ENCODE results near the gene EPHA4. TPM values are rescaled to one million over a fixed set of nuclear protein-coding genes. Genes with fewer than 3 reads are reported as not detected.
A peak's percentile ranks its signal among the peaks of the same experiment; 100 is the strongest.

EPHA4 gene
- total RNA-seq, 3 donors from 2014 or later, result 21.4 to 36.8 (median 21.9) TPM

- Histone ChIP-seq H3K4me3 (no peak overlapping the region), H3K36me3 (ENCODE audit: low read depth) (no peaks in the 10 kb centered on the region), H3K9me3 (no peaks in the 10 kb centered on the region), H3K4me1 (ENCODE audit: low read depth) (no peaks in the 10 kb centered on the region)
- no peak for TF ChIP-seq CTCF (IDR thresholded peaks at IDR 0.05)
- no peak for DNase-seq
- ATAC-seq, result no peak
- intact Hi-C loops (cut with DNase I, micrococcal nuclease), result no loop called here
Measured at GRCh38 chr2:221495731-221496130, 76.4 kb downstream of the EPHA4 start.

- peak; percentile 76 for ATAC-seq
Measured at GRCh38 chr2:221494556-221494955, 77.5 kb downstream of the EPHA4 start.

DNA sequence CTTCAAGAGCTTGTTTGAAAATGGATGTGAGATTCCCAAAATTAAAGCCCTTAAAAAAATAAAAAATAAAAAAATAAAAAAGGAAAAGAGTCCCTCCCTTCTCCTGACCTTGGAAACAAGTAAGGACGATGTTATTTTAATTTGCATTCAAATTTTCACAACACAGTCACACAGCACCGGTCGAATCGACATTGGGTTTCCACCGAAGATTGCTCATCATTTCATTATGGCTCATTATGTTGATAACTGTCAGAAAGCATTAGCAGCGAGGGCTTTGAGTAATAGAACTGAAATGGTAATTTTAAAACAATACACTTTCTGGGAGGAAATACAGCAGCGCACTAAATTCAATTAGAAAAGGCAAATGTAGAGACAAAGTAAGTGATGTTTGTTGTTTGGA is 78.7 kb downstream of the EPHA4 start:
- DNase-seq (no peak), ATAC-seq (no peak)
- Histone ChIP-seq H3K4me3 (no peak overlapping the region), H3K36me3 (ENCODE audit: low read depth) (no peaks in the 10 kb centered on the region), H3K9me3 (no peaks in the 10 kb centered on the region), H3K4me1 (ENCODE audit: low read depth) (no peaks in the 10 kb centered on the region)
- no peak for TF ChIP-seq CTCF (IDR thresholded peaks at IDR 0.05)
- intact Hi-C loops (cut with DNase I, micrococcal nuclease), result no loop called here

More at GRCh38 chr2:221494556-221494955, 77.5 kb downstream of the EPHA4 start:
- no peaks in the 10 kb centered on the region for H3K4me1 ChIP-seq (ENCODE audit: low read depth)
- no peak for TF ChIP-seq CTCF (IDR thresholded peaks at IDR 0.05)
- DNase-seq, result no peak
- H3K9me3 ChIP-seq, result no peaks in the 10 kb centered on the region
- no peaks in the 10 kb centered on the region for H3K36me3 ChIP-seq (ENCODE audit: low read depth)
- intact Hi-C loops (cut with DNase I, micrococcal nuclease), result no loop called here
- no peak overlapping the region for H3K4me3 ChIP-seq

DNA sequence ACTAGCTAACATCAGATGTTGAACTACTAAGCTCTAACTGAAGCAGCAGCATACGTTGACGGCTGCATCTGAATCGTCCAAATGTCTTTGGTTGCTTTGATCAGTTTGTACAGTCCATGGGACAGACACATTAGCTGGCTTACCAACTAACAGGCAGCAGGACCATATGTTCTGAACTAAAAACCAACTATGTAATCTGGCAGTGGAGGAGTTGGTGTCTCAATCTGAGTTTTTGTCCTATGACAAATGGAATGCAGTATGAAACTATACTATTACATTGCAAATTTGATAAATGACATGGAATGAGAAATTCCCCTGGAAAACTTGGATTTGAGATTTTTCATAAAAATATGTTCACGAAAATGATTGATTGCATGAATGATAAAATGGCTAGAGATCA is 79.5 kb downstream of the EPHA4 start:
- no peak for TF ChIP-seq CTCF (IDR thresholded peaks at IDR 0.05)
- no peak overlapping the region for H3K4me3 ChIP-seq
- no peaks in the 10 kb centered on the region for H3K4me1 ChIP-seq (ENCODE audit: low read depth)
- intact Hi-C loops (cut with DNase I, micrococcal nuclease), result no loop called here
- ATAC-seq (no peak), DNase-seq (no peak)
- H3K36me3 ChIP-seq (ENCODE audit: low read depth), result no peaks in the 10 kb centered on the region
- no peaks in the 10 kb centered on the region for H3K9me3 ChIP-seq

DNA sequence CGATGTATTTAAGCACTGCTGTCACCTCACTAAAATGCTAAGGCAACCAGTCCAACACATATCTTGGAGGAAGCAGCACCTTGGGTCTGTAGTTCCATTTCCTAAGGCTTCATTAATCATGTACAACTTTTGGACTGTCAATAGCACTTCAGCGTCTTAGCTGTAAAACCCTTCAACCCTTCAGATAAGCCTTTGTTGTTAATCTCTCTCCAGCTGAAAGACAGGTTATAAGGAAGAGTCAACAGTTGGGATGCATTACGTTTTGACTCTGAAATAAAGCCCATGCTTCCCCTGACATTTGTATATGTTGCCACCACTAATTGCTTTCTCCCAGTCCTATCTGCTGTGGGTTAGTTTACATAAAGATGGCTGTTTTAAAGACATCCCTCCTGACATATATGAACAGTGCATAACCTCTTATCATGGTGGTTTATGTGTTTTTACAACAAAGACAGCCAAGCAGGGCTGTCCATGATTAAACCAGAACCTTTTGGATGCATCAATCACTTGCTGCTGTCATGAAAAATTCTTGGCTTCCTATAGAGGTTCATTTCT is 81.5 kb downstream of the EPHA4 start:
- H3K4me1 ChIP-seq (ENCODE audit: low read depth), result no peaks in the 10 kb centered on the region
- peak; percentile 70 for ATAC-seq
- no peak for TF ChIP-seq CTCF (IDR thresholded peaks at IDR 0.05)
- H3K36me3 ChIP-seq (ENCODE audit: low read depth), result no peaks in the 10 kb centered on the region
- no peak for DNase-seq
- no peaks in the 10 kb centered on the region for H3K9me3 ChIP-seq
- intact Hi-C loops (cut with DNase I, micrococcal nuclease), result no loop called here
- no peak overlapping the region for H3K4me3 ChIP-seq

Data from mucosa of descending colon (tissue), 3 donors.